H1 (cell line): ENCODE results near the gene TCF7L1. TPM values are rescaled to one million over a fixed set of nuclear protein-coding genes. Genes with fewer than 3 reads are reported as not detected.

ENCODE experiments used
- CTCF ChIA-PET: fragments of 300-600 bp; sonication (Branson Sonifier 250); formaldehyde crosslinking; loops from one replicate; lab custom pipeline; 2021; ENCODE audit not compliant: partially characterized antibody; lab: Charles Lee
- POLR2A ChIA-PET: fragments of 300-600 bp; sonication (Branson Sonifier 250); formaldehyde crosslinking; loops from one replicate; lab custom pipeline; 2021; ENCODE audit warnings: inconsistent platforms; ENCODE audit not compliant: partially characterized antibody; lab: Charles Lee
- DNase-seq, 2 experiments: peaks; one replicate each; pipeline versions ENCODE4 v3.0.0 to v3.0.0-alpha.2; 2010 to 2022; ENCODE audit warnings: low spot score in 2 of 2, low read depth in 1 of 2, mixed read lengths in 1 of 2
- FAIRE-seq: peaks from 2 replicates; lab custom pipeline; 2011; peaks lifted over from hg19 to GRCh38; lab: Jason Lieb, UNC
- H2AFZ ChIP-seq: 2 replicates; pipeline ENCODE4 v1.8.1; 2012; ENCODE audit warnings: low read length, inconsistent platforms
- H2AK5ac ChIP-seq: 2 replicates; pipeline ENCODE4 v1.6.1; 2013; ENCODE audit warnings: low read depth, low read length
- H2BK120ac ChIP-seq: replicated peaks from 2 replicates; pipeline ENCODE3; 2013; ENCODE audit warnings: low read depth, low read length, inconsistent platforms
- H2BK12ac ChIP-seq: 2 replicates; pipeline ENCODE4 v1.6.1; 2013; ENCODE audit warnings: low read depth, low read length
- H2BK15ac ChIP-seq: 2 replicates; pipeline ENCODE4 v1.6.1; 2013; ENCODE audit warnings: low read length
- H2BK20ac ChIP-seq: 2 replicates; pipeline ENCODE4 v1.6.1; 2013; ENCODE audit warnings: low read length
- H2BK5ac ChIP-seq: 2 replicates; pipeline ENCODE4 v1.6.1; 2013; ENCODE audit warnings: low read depth, low read length
- H3K14ac ChIP-seq: 2 replicates; pipeline ENCODE4 v1.6.1; 2013; ENCODE audit warnings: inconsistent platforms; ENCODE audit not compliant: insufficient read length
- H3K18ac ChIP-seq: 2 replicates; pipeline ENCODE4 v1.6.1; 2013; ENCODE audit warnings: low read length; ENCODE audit errors: extremely low read depth
- H3K23ac ChIP-seq: 2 replicates; pipeline ENCODE4 v1.6.1; 2013; ENCODE audit warnings: inconsistent platforms; ENCODE audit not compliant: insufficient read length
- H3K23me2 ChIP-seq: 2 replicates; pipeline ENCODE4 v1.6.1; 2013; ENCODE audit warnings: low read depth, low read length
- H3K27ac ChIP-seq: 2 replicates; pipeline ENCODE4 v1.6.1; 2011; ENCODE audit warnings: low read depth, low read length, inconsistent platforms
- H3K27me3 ChIP-seq, 4 experiments: replicated peaks in 1 of 4; 1 replicate in 1 of 4; 2 replicates in 3 of 4; pipeline versions ENCODE4 v1.6.1 to v1.8.1; 2011 to 2013; ENCODE audit warnings: low read length in 3 of 4, mild to moderate bottlenecking in 3 of 4, inconsistent platforms in 2 of 4, mixed read lengths in 2 of 4, moderate library complexity in 1 of 4; ENCODE audit not compliant: control insufficient read depth in 3 of 4, insufficient read depth in 3 of 4; ENCODE audit errors: extremely low read depth in 1 of 4
- H3K36me3 ChIP-seq, 4 experiments: 2 replicates each; pipeline versions ENCODE4 v1.6.1 to v1.8.1; 2011 to 2013; ENCODE audit warnings: mild to moderate bottlenecking in 4 of 4, low read length in 3 of 4, moderate library complexity in 2 of 4, control low read depth in 1 of 4, inconsistent platforms in 1 of 4; ENCODE audit not compliant: insufficient read depth in 4 of 4, control insufficient read depth in 2 of 4
- H3K4ac ChIP-seq: replicated peaks from 2 replicates; pipeline ENCODE3; 2013; ENCODE audit warnings: low read length, low read depth, mixed read lengths, inconsistent platforms; ENCODE audit not compliant: insufficient read length
- H3K4me1 ChIP-seq, 4 experiments: replicated peaks in 1 of 4; 1 replicate in 1 of 4; 2 replicates in 3 of 4; pipeline versions ENCODE4 v1.6.1 to v1.8.1; 2011 to 2013; ENCODE audit warnings: low read length in 3 of 4, inconsistent platforms in 2 of 4, mixed read lengths in 1 of 4; ENCODE audit not compliant: insufficient read depth in 4 of 4, control insufficient read depth in 3 of 4
- H3K4me2 ChIP-seq, 2 experiments: 2 replicates each; pipeline versions ENCODE4 v1.6.1 to v1.8.1; 2011 to 2013; ENCODE audit warnings: low read depth in 2 of 2, low read length in 2 of 2, control low read depth in 1 of 2, inconsistent platforms in 1 of 2, mild to moderate bottlenecking in 1 of 2; ENCODE audit not compliant: insufficient read depth in 1 of 2
- H3K4me3 ChIP-seq, 4 experiments: fragments of 200-600, 300-600 bp in 1 of 4; sonication (generic), shearing (Covaris generic), sonication (Bioruptor Twin) in 1 of 4; 2 replicates each; pipeline versions ENCODE4 v1.5.1 to v1.8.1; 2011 to 2016; ENCODE audit warnings: low read length in 4 of 4, low read depth in 3 of 4, control low read depth in 2 of 4, inconsistent platforms in 2 of 4, mild to moderate bottlenecking in 2 of 4, mixed read lengths in 1 of 4, moderate library complexity in 1 of 4; ENCODE audit not compliant: insufficient read depth in 2 of 4; ENCODE audit errors: extremely low read depth in 1 of 4
- H3K56ac ChIP-seq: replicated peaks from 2 replicates; pipeline ENCODE3; 2013; ENCODE audit warnings: low read depth, mild to moderate bottlenecking, mixed read lengths, low read length, inconsistent platforms; ENCODE audit not compliant: insufficient read length
- H3K79me1 ChIP-seq: 2 replicates; pipeline ENCODE4 v1.6.1; 2013; ENCODE audit warnings: low read depth, low read length, control low read depth
- H3K79me2 ChIP-seq, 2 experiments: 2 replicates each; pipeline versions ENCODE4 v1.6.1 to v1.8.1; 2012 to 2013; ENCODE audit warnings: low read length in 2 of 2, mild to moderate bottlenecking in 2 of 2, inconsistent platforms in 1 of 2; ENCODE audit not compliant: insufficient read depth in 2 of 2, control insufficient read depth in 1 of 2
- H3K9ac ChIP-seq, 4 experiments: replicated peaks in 1 of 4; 1 replicate in 1 of 4; 2 replicates in 3 of 4; pipeline versions ENCODE4 v1.6.1 to v1.8.1; 2011 to 2013; ENCODE audit warnings: low read depth in 3 of 4, low read length in 3 of 4, control low read depth in 2 of 4, mild to moderate bottlenecking in 2 of 4, moderate library complexity in 2 of 4, inconsistent platforms in 1 of 4; ENCODE audit errors: extremely low read depth in 1 of 4
- H3K9me3 ChIP-seq, 2 experiments: 2 replicates each; pipeline versions ENCODE4 v1.6.1 to v1.8.1; 2012 to 2013; ENCODE audit warnings: mild to moderate bottlenecking in 2 of 2, moderate library complexity in 2 of 2, control low read depth in 1 of 2, inconsistent platforms in 1 of 2, low read depth in 1 of 2, low read length in 1 of 2, mixed read lengths in 1 of 2; ENCODE audit not compliant: insufficient read depth in 2 of 2
- H4K20me1 ChIP-seq, 2 experiments: replicated peaks in 1 of 2; 2 replicates each; pipeline versions ENCODE3 to v1.8.1; 2011 to 2013; ENCODE audit warnings: inconsistent platforms in 2 of 2, low read length in 2 of 2, mild to moderate bottlenecking in 1 of 2; ENCODE audit not compliant: insufficient read depth in 2 of 2, control insufficient read depth in 1 of 2
- H4K5ac ChIP-seq: 2 replicates; pipeline ENCODE4 v1.6.1; 2013; ENCODE audit warnings: low read length, low read depth, mixed read lengths, inconsistent platforms; ENCODE audit not compliant: insufficient read length
- H4K8ac ChIP-seq: 2 replicates; pipeline ENCODE4 v1.8.0; 2013; ENCODE audit warnings: mild to moderate bottlenecking, moderate library complexity, low read length, inconsistent platforms; ENCODE audit not compliant: insufficient read depth; ENCODE audit errors: extremely low read depth
- H4K91ac ChIP-seq: replicated peaks from 2 replicates; pipeline ENCODE3; 2013; ENCODE audit warnings: low read length, mixed read lengths, inconsistent platforms; ENCODE audit not compliant: insufficient read length
- CTBP2 ChIP-seq: IDR thresholded peaks from 2 replicates; pipeline ENCODE4 v1.7.0; 2011; ENCODE audit warnings: borderline replicate concordance, mild to moderate bottlenecking, moderate library complexity, mixed read lengths, low read length; ENCODE audit not compliant: insufficient read depth, insufficient read length
- GABPA ChIP-seq: IDR thresholded peaks from 2 replicates; pipeline ENCODE4 v1.6.1; 2011; ENCODE audit warnings: mild to moderate bottlenecking, low read length, moderate library complexity, borderline replicate concordance; ENCODE audit not compliant: insufficient read depth
- GTF2F1 ChIP-seq: IDR thresholded peaks from 2 replicates; pipeline ENCODE4 v1.6.1; 2012; ENCODE audit warnings: low read depth, low read length, improper control_type of control experiment, borderline replicate concordance
- KDM1A ChIP-seq: fragments of 200-600, 300-600 bp; sonication (generic); IDR thresholded peaks from 2 replicates; pipeline ENCODE4 v1.7.1; 2016; ENCODE audit warnings: mild to moderate bottlenecking, low read length, borderline replicate concordance
- SAP30 ChIP-seq: fragments of 300-600 bp; sonication (generic); IDR thresholded peaks from 2 replicates; pipeline ENCODE4 v1.7.1; 2012; ENCODE audit warnings: low read length, moderate library complexity, mild to moderate bottlenecking, inconsistent platforms; ENCODE audit not compliant: insufficient read depth, insufficient replicate concordance
- SP4 ChIP-seq: IDR thresholded peaks from 2 replicates; pipeline ENCODE4 v1.6.1; 2012; ENCODE audit warnings: low read length, inconsistent platforms
- TCF12 ChIP-seq: IDR thresholded peaks from 2 replicates; pipeline ENCODE4 v1.6.1; 2011; ENCODE audit warnings: low read depth, mild to moderate bottlenecking, low read length
- whole genome bisulfite sequencing, 2 experiments: shearing (Covaris generic) in 1 of 2; methylation state at CpG; one replicate each; pipeline versions ENCODE4 v1.1.6 to v1.1.7; 2013 to 2015; ENCODE audit warnings: low lambda C conversion rate in 2 of 2, mixed read lengths in 2 of 2, inconsistent platforms in 1 of 2, low coverage in 1 of 2, missing lambda C conversion rate in 1 of 2; ENCODE audit not compliant: insufficient replicate concordance in 2 of 2, insufficient coverage in 1 of 2, insufficient read length in 1 of 2; ENCODE audit errors: extremely low coverage in 1 of 2, missing lambda C conversion rate in 1 of 2; 5-methylcytosine and 5-hydroxymethylcytosine counted together
- polyA plus RNA-seq, 7 experiments: library from polyadenylated mRNA; depleted of rRNA in 3 of 7; stranded (reverse) in 5 of 7; unstranded in 2 of 7; fragments of >200 nt in 5 of 7; fragments of 200-250 nt in 2 of 7; gene quantifications; 1 replicate in 5 of 7; 2 replicates in 1 of 7; 4 replicates in 1 of 7; pipeline versions ENCODE4 v1.2.1 to v1.2.3, GENCODE V29; 2011 to 2013; ENCODE audit warnings: missing spikeins in 2 of 7, mixed read lengths in 2 of 7
- total RNA-seq: library from RNA; stranded (reverse); fragmentation: NEBNext Ultra II Directional; extraction: Animal tissue kit (Norgen Biotek cat#: 25700); gene quantifications from 2 replicates; pipeline ENCODE4 v1.2.1, GENCODE V29; 2021
- TF ChIP-seq, protein P1 (sequence below): IDR thresholded peaks from 2 replicates; pipeline ENCODE4 v1.6.1; 2012; ENCODE audit warnings: inconsistent platforms
- TF ChIP-seq, protein P2 (sequence below): IDR thresholded peaks from 2 replicates; pipeline ENCODE4 v1.6.1; 2011; ENCODE audit warnings: low read length, improper control_type of control experiment

TCF7L1 gene
- total and polyA plus RNA-seq, 2 of the 8 experiments (the other 6 are each of a cell fraction or from before 2014, with no cell fraction given), result 27.5 to 108 TPM

DNA sequence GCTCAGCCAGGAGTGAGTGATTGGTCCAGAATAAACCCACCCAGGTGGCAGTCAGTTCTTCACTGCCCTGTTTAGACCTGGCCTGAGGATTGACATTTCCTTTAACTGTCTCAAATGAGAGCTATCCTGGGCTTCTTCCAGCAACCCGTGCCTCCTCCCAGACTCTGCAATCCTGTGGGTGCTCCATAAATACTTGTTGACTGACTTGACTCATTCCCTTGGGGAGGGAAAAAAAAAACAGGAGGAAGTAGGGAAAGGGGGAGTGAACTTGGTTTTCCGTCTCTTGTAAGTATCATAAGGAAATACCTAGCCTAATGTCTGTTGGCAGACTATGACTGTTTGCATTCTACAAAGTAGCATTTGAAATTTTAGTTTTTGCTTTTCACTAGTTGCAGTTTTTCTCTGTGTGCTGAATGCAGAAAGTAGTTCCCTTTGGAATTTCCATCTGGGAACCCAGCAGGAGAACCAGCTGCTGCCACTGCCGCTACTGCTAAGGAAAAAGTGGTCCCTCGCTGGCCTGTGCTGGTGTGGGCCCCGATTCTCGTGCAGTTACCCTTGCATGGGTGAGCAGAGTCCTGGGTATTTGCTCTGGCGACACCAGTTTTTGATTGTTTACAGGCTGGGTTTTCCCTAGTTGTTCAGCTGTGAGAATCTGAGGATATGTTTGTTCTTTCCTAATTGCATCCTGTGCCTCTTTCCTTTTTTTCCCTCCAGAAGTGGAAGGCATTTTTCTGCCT, 115.7 kb downstream of the TCF7L1 start:
- H4K5ac ChIP-seq, result peak overlapping the region; percentile 36
- H2AFZ ChIP-seq, result no peak overlapping the region
- FAIRE-seq, result peak; percentile 66
- H3K14ac ChIP-seq, result no peak overlapping the region
- H3K4ac ChIP-seq, result peak overlapping the region; percentile 3
- no peaks in the 10 kb centered on the region for H3K36me3 ChIP-seq
- no peak overlapping the region for H4K8ac ChIP-seq
- H3K79me1 ChIP-seq, result peaks cover 11% of the 10 kb centered on the region; the same call in 1 of the 2 replicates
- H3K56ac ChIP-seq, result no peak overlapping the region
- H3K4me2 ChIP-seq, result peak overlapping the region; percentile 60 to 66; a peak in 3 of 4 replicates
- peak overlapping the region; percentile 98 for H2BK120ac ChIP-seq
- peaks cover 12 to 89% of the 10 kb centered on the region in 2 experiments for H3K79me2 ChIP-seq
- no peak for DNase-seq
- H4K91ac ChIP-seq, result peak overlapping the region; percentile 88
- peaks cover 20 to 63% (median 58%) of the 10 kb centered on the region in 4 experiments for H3K4me1 ChIP-seq
- H2BK15ac ChIP-seq, result no peak overlapping the region; the same call in 1 of the 2 replicates
- no peak overlapping the region for H3K4me3 ChIP-seq
- no peaks in the 10 kb centered on the region for H3K23me2 ChIP-seq
- no peak overlapping the region; the same call in 1 of the 2 replicates for H2BK20ac ChIP-seq
- H3K18ac ChIP-seq, result no peak overlapping the region; the same call in 1 of the 2 replicates
- H3K27me3 ChIP-seq, result no peaks in the 10 kb centered on the region
- H2BK5ac ChIP-seq, result peak overlapping the region; percentile 84; the same call in 1 of the 2 replicates
- H3K9ac ChIP-seq, result no peak overlapping the region
- ChIA-PET CTCF (interaction anchor here (0.6 to 21.9 kb wide), 5 partner anchors 13 to 118 kb away, joined by 3 to 283 read pairs (median 8); no protein-coding TSS in a partner anchor), POLR2A (interaction anchor here (0.8 to 4.6 kb wide), 6 partner anchors 8 to 23 kb away, joined by 3 to 42 read pairs (median 4); no protein-coding TSS in a partner anchor)
- peak overlapping the region; percentile 48; the same call in 1 of the 2 replicates for H3K27ac ChIP-seq
- no peak overlapping the region for H3K23ac ChIP-seq
- peaks cover 2 to 3% of the 10 kb centered on the region in 2 experiments for H4K20me1 ChIP-seq
- H2BK12ac ChIP-seq, result no peak overlapping the region
- 57% methylated on average over 7 of the region's 7 CpGs; no CpG with 5 or more reads in 1 of the 2 experiments for WGBS, 2 experiments
- H2AK5ac ChIP-seq, result peak overlapping the region; percentile 71; the same call in 1 of the 2 replicates
- no peaks in the 10 kb centered on the region for H3K9me3 ChIP-seq
- no peak for TF ChIP-seq SAP30
- no peak for TF ChIP-seq KDM1A
- TF ChIP-seq GABPA, result no peak
- no peak for TF ChIP-seq CTBP2
- TF ChIP-seq SP4, result no peak
- TF ChIP-seq TCF12, result 0 out of 2 replicates have a peak, but pooled peaks have one; percentile 44
- TF ChIP-seq, protein P1, sequence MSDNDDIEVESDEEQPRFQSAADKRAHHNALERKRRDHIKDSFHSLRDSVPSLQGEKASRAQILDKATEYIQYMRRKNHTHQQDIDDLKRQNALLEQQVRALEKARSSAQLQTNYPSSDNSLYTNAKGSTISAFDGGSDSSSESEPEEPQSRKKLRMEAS, result no peak
- TF ChIP-seq GTF2F1, result no peak
- TF ChIP-seq, protein P2, sequence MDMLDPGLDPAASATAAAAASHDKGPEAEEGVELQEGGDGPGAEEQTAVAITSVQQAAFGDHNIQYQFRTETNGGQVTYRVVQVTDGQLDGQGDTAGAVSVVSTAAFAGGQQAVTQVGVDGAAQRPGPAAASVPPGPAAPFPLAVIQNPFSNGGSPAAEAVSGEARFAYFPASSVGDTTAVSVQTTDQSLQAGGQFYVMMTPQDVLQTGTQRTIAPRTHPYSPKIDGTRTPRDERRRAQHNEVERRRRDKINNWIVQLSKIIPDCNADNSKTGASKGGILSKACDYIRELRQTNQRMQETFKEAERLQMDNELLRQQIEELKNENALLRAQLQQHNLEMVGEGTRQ, result no peak
